T-cell (primary cell): ENCODE data around the gene DHX29. TPM values are rescaled to one million over a fixed set of nuclear protein-coding genes. Genes with fewer than 3 reads are reported as not detected.

ENCODE experiments used
- ATAC-seq, 4 experiments: fragments of 200-7000 bp in 3 of 4; fragments of 150-1000 bp in 1 of 4; cut with Tn5 transposase; replicated peaks in 1 of 4; 1 replicate in 3 of 4; 2 replicates in 1 of 4; pipeline ENCODE4 v1.10.0; 2021; ENCODE audit warnings: moderate library complexity in 3 of 4, mild to moderate bottlenecking in 2 of 4, moderate number of reproducible peaks in 1 of 4
- CTCF ChIA-PET, 2 donors: fragments of 300-600 bp; sonication (Branson Sonifier 250); formaldehyde crosslinking; loops; one replicate each; lab custom pipeline; 2022; ENCODE audit warnings: antibody characterized with exemption in 2 of 2; lab: Charles Lee
- POLR2A ChIA-PET, 2 donors: fragments of 300-600 bp; sonication (Branson Sonifier 250); formaldehyde crosslinking; loops; one replicate each; lab custom pipeline; 2022; ENCODE audit warnings: antibody characterized with exemption in 2 of 2; lab: Charles Lee
- DNase-seq, 35 experiments: peaks; one replicate each; pipeline versions ENCODE4 v3.0.0 to v3.0.0-alpha.2; 2013 to 2023
- H3K27ac ChIP-seq: one replicate; pipeline ENCODE4 v1.5.1; 2013; ENCODE audit warnings: low read length
- H3K27me3 ChIP-seq, 2 experiments: replicated peaks in 1 of 2; 1 replicate in 1 of 2; 2 replicates in 1 of 2; pipeline versions ENCODE4 v1.6.1 to v1.7.0; 2013; ENCODE audit warnings: low read length in 1 of 2, mixed read lengths in 1 of 2; ENCODE audit not compliant: control insufficient read depth in 2 of 2, insufficient read depth in 2 of 2; ENCODE audit errors: extremely low read depth in 1 of 2
- H3K36me3 ChIP-seq, 2 donors: 1 replicate in 1 of 2; 2 replicates in 1 of 2; pipeline versions ENCODE4 v1.6.1 to v1.7.0; 2013; ENCODE audit warnings: low read length in 1 of 2; ENCODE audit not compliant: control insufficient read depth in 2 of 2, insufficient read depth in 1 of 2; ENCODE audit errors: extremely low read depth in 1 of 2
- H3K4me1 ChIP-seq, 2 experiments: 1 replicate in 1 of 2; 2 replicates in 1 of 2; pipeline versions ENCODE4 v1.6.1 to v1.7.0; 2013; ENCODE audit warnings: low read length in 2 of 2, mixed read lengths in 1 of 2; ENCODE audit not compliant: insufficient read depth in 2 of 2, control insufficient read depth in 1 of 2; ENCODE audit errors: extremely low read depth in 1 of 2
- H3K4me3 ChIP-seq, 2 donors: 1 replicate in 1 of 2; 2 replicates in 1 of 2; pipeline versions ENCODE4 v1.5.1 to v1.7.0; 2013; ENCODE audit warnings: mild to moderate bottlenecking in 2 of 2, low read length in 1 of 2, moderate library complexity in 1 of 2; ENCODE audit not compliant: control insufficient read depth in 1 of 2; ENCODE audit errors: extremely low read depth in 1 of 2
- H3K9me3 ChIP-seq: 2 replicates; pipeline ENCODE4 v1.7.0; 2013
- H3K27ac Mint-ChIP-seq, 2 donors: one replicate each; pipeline ENCODE4 v1.8.0; 2020 to 2021; ENCODE audit warnings: mild to moderate bottlenecking in 2 of 2, mixed read lengths in 2 of 2
- H3K27me3 Mint-ChIP-seq, 2 donors: one replicate each; pipeline ENCODE4 v1.8.0; 2021 to 2022; ENCODE audit warnings: mixed read lengths in 2 of 2
- H3K36me3 Mint-ChIP-seq: one replicate; pipeline ENCODE4 v1.8.0; 2021; ENCODE audit warnings: mixed read lengths
- H3K4me1 Mint-ChIP-seq, 3 donors: one replicate each; pipeline ENCODE4 v1.8.0; 2020 to 2022; ENCODE audit warnings: mixed read lengths in 3 of 3, mild to moderate bottlenecking in 1 of 3
- H3K4me3 Mint-ChIP-seq, 3 donors: one replicate each; pipeline ENCODE4 v1.8.0; 2020 to 2022; ENCODE audit warnings: mild to moderate bottlenecking in 3 of 3, mixed read lengths in 3 of 3, moderate library complexity in 3 of 3
- H3K9me3 Mint-ChIP-seq, 3 donors: one replicate each; pipeline ENCODE4 v1.8.0; 2020 to 2022; ENCODE audit warnings: mixed read lengths in 3 of 3
- WGBS: methylation state at CpG from one replicate; pipeline ENCODE4 v1.1.5; 2013; ENCODE audit warnings: missing lambda C conversion rate; ENCODE audit not compliant: insufficient coverage; 5-methylcytosine and 5-hydroxymethylcytosine counted together
- total RNA-seq, 35 experiments: library from RNA in 6 of 35; stranded (reverse) in 6 of 35; fragments of 120-200 nt in 1 of 35; gene quantifications; one replicate each; pipeline versions ENCODE4 v1.2.1 to v1.2.4 and lab custom pipeline; 2013 to 2026

The DHX29 gene
- total RNA-seq, 5 donors from 2014 or later (not counting 1 experiment from before 2014, with no cell fraction given), result 12.4 to 19.2 (median 15.4) TPM

DNA sequence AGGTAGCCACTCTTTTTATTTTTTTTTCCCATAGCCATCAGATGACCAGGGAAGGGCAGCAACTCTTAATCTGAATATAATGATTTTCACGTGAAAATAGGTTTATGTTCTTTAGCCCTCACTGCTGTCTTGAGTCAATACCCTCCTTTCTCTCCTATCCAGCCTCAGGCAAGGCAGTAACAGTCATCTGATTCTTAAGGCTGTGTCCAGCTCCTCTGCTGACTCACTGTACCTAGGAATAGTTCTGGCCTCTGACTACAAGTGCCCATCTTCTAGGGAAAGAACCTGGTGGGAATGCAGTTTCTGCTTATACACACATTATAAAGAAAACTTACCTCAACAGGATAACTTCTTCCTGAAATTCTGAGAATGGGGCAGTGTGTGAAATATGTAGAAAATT, 30.7 kb downstream of the DHX29 start:
- no CpG with 5 or more reads among the region's 1 CpG for WGBS
- POLR2A ChIA-PET, result no interaction called here
- no peak overlapping the region for H3K27ac Mint-ChIP-seq
- ATAC-seq (no peak), DNase-seq (no peak)
- no peaks in the 10 kb centered on the region for H3K27me3 Mint-ChIP-seq
- Histone ChIP-seq H3K36me3 (peaks cover 0 to 77% of the 10 kb centered on the region in 2 donors), H3K4me1 (no peaks in the 10 kb centered on the region), H3K4me3 (no peak overlapping the region), H3K27me3 (no peaks in the 10 kb centered on the region), H3K27ac (no peak overlapping the region), H3K9me3 (no peaks in the 10 kb centered on the region)
- H3K4me3 Mint-ChIP-seq, result no peak overlapping the region
- CTCF ChIA-PET, result no interaction called here
- no peaks in the 10 kb centered on the region for H3K9me3 Mint-ChIP-seq
- no peaks in the 10 kb centered on the region for H3K4me1 Mint-ChIP-seq
- peaks cover 56% of the 10 kb centered on the region for H3K36me3 Mint-ChIP-seq

DNA sequence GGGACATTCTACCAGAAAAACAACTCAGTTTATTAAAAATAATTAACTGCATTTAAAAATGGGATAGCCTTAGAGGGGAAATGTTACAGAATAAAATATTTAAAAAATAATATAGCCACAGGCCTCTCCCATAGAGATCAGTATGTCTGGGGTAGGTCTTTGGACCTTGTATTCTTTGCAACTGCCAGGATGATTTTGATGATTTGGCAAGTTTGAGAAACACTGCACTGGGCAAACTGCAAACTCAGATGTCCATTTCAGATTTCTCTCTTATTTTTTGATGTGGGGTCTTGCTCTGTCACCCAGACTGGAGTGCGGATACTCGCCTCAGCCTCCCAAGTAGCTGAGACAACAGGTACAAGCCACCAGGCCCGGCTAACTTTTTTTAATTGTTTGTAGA, 49.2 kb downstream of the DHX29 start:
- Mint-ChIP-seq H3K4me3 (no peak overlapping the region), H3K27me3 (no peaks in the 10 kb centered on the region), H3K36me3 (peaks cover 51% of the 10 kb centered on the region), H3K4me1 (no peaks in the 10 kb centered on the region), H3K27ac (no peak overlapping the region), H3K9me3 (no peaks in the 10 kb centered on the region)
- CTCF ChIA-PET, result no interaction called here
- DNase-seq, result no peak
- Histone ChIP-seq H3K9me3 (no peaks in the 10 kb centered on the region), H3K27me3 (no peaks in the 10 kb centered on the region), H3K27ac (no peak overlapping the region), H3K4me1 (no peaks in the 10 kb centered on the region), H3K36me3 (peaks cover 0 to 51% of the 10 kb centered on the region in 2 donors), H3K4me3 (no peak overlapping the region)
- POLR2A ChIA-PET, result interaction anchor here in 1 of 2 donors (0.5 kb wide), 1 partner anchor 61 kb away, joined by 3 read pairs; no protein-coding TSS in a partner anchor
- WGBS, result no CpG with 5 or more reads among the region's 3 CpGs
- ATAC-seq, result no peak

DNA sequence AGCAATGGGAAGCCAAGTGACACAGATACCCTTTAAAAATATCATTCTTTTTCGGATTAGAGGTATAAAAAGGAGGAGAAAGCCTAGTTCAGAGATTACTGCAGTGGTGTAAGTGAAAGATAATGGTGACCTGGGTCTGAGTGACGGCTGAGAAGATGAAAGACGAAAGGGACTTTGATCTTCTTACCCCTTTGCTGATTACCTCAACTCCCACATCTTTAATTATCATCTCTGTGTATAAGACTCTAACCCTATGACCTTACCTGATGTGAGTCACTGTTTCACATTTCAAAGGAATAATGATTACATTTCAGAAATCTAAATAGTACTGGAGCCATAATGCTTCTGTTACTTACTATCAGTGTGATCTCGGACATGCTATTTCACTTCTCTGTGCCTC, 52.7 kb downstream of the DHX29 start:
- ChIA-PET CTCF (no interaction called here), POLR2A (interaction anchor here in 1 of 2 donors (0.6 kb wide), 1 partner anchor 116 kb away, joined by 3 read pairs; no protein-coding TSS in a partner anchor)
- no peaks in the 10 kb centered on the region for H3K27me3 Mint-ChIP-seq
- H3K4me3 Mint-ChIP-seq, result no peak overlapping the region
- ATAC-seq, result no peak
- no CpG with 5 or more reads among the region's 4 CpGs for WGBS
- no peak overlapping the region for H3K27ac Mint-ChIP-seq
- peaks cover 29% of the 10 kb centered on the region for H3K36me3 Mint-ChIP-seq
- H3K27me3 ChIP-seq, result no peaks in the 10 kb centered on the region
- H3K36me3 ChIP-seq, result peaks cover 0 to 32% of the 10 kb centered on the region in 2 donors
- no peak overlapping the region for H3K4me3 ChIP-seq
- no peaks in the 10 kb centered on the region for H3K4me1 ChIP-seq
- no peak overlapping the region for H3K27ac ChIP-seq
- no peaks in the 10 kb centered on the region for H3K9me3 Mint-ChIP-seq
- no peaks in the 10 kb centered on the region for H3K9me3 ChIP-seq
- DNase-seq, result no peak
- H3K4me1 Mint-ChIP-seq, result no peaks in the 10 kb centered on the region

DNA sequence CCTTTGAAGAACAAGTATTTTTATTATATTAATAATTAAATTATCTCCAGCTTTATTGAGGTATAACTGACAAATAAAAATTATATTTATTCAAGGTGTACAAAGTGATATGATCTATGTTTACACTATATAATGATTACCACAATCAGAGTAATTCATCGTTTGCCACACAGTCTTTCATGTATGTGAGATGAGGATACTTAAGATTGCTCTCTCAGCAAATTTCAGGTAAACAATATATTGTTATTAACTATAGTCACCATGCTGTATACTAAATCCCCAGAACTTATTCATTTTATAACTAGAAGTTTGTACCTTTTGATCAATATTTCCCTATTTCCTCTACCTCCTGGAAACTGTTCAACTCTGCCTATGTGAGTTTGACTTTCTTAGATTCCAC, 57.4 kb downstream of the DHX29 start:
- POLR2A ChIA-PET, result no interaction called here
- CTCF ChIA-PET, result no interaction called here
- WGBS, result no CpG with 5 or more reads among the region's 1 CpG

DNA sequence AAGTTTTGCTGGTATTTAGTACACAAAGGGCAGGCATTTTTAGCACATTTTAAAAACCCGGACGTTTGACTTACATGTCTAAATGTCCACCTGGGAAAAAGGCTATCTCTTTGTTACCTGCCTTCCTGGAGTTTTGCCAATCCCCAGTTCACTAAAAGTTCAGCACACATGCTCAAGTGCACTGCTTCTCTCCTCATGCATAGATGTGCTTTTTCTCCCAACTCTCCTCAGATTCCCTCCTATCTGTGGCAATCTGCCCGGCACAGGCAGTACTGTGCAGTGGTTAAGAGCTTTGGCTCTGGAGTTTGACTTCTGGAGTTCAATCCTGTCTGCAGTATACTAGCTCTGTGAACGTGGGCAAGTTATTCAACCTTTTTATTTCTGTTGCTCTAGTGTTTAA, 65.7 kb downstream of the DHX29 start:
- POLR2A ChIA-PET, result interaction anchor here in 1 of 2 donors (0.7 kb wide), 1 partner anchor 1708 kb away, joined by 3 read pairs; no protein-coding TSS in a partner anchor
- Histone ChIP-seq H3K4me1 (no peaks in the 10 kb centered on the region), H3K9me3 (no peaks in the 10 kb centered on the region), H3K27me3 (peaks cover 3 to 19% of the 10 kb centered on the region in 2 experiments), H3K36me3 (no peaks in the 10 kb centered on the region), H3K4me3 (no peak overlapping the region), H3K27ac (no peak overlapping the region)
- 93% methylated on average over 2 of the region's 4 CpGs for WGBS
- ATAC-seq (no peak), DNase-seq (no peak)
- H3K27ac Mint-ChIP-seq, result no peak overlapping the region
- no peaks in the 10 kb centered on the region for H3K4me1 Mint-ChIP-seq
- CTCF ChIA-PET, result interaction anchor here in 1 of 2 donors (0.6 to 0.8 kb wide), 2 partner anchors 223 to 996 kb away, joined by 3 to 4 read pairs; no protein-coding TSS in a partner anchor
- H3K9me3 Mint-ChIP-seq, result no peaks in the 10 kb centered on the region
- peaks cover 14 to 18% of the 10 kb centered on the region in 2 donors for H3K27me3 Mint-ChIP-seq
- H3K4me3 Mint-ChIP-seq, result no peak overlapping the region
- H3K36me3 Mint-ChIP-seq, result no peaks in the 10 kb centered on the region

More for the DNA sequence above, 57.4 kb downstream of the DHX29 start:
- H3K27ac ChIP-seq, result no peak overlapping the region
- DNase-seq (no peak), ATAC-seq (no peak)
- peaks cover 0 to 3% of the 10 kb centered on the region in 2 experiments for H3K27me3 ChIP-seq
- peaks cover 0 to under 1% of the 10 kb centered on the region in 2 donors for H3K36me3 ChIP-seq
- H3K9me3 Mint-ChIP-seq, result peaks cover 0 to 16% (median 6%) of the 10 kb centered on the region in 3 donors
- H3K9me3 ChIP-seq, result peaks cover 3% of the 10 kb centered on the region
- H3K4me1 Mint-ChIP-seq, result no peaks in the 10 kb centered on the region
- H3K36me3 Mint-ChIP-seq, result peaks cover 12% of the 10 kb centered on the region
- no peaks in the 10 kb centered on the region for H3K4me1 ChIP-seq
- no peak overlapping the region for H3K4me3 Mint-ChIP-seq
- H3K4me3 ChIP-seq, result no peak overlapping the region
- no peak overlapping the region for H3K27ac Mint-ChIP-seq
- peaks cover 0 to 2% of the 10 kb centered on the region in 2 donors for H3K27me3 Mint-ChIP-seq

DNA sequence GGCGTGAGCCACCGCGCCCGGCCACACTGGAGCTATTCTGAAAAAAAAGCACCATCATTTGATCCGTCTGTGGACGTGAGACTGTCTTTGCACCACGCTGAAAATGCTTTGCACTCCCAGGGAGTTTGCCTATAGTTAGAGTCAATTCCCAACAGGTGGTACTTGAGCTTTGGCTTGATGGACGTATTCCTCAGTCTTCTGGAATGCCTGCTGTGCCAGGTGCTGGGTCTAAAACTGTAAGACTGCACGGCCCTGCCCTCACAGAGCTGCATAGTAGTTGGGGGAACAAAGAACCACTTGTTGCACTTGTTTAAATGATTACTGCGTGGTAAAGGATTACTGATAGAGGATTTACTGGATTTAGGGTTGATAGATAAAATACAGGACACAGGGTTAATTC, 70.7 kb downstream of the DHX29 start:
- Histone ChIP-seq H3K27me3 (peaks cover 10 to 55% of the 10 kb centered on the region in 2 experiments), H3K36me3 (no peaks in the 10 kb centered on the region), H3K4me3 (no peak overlapping the region), H3K27ac (no peak overlapping the region), H3K9me3 (no peaks in the 10 kb centered on the region), H3K4me1 (peaks cover 12 to 28% of the 10 kb centered on the region in 2 experiments)
- ChIA-PET POLR2A (no interaction called here), CTCF (interaction anchor here in 1 of 2 donors (1.2 kb wide), 1 partner anchor 65 kb away, joined by 3 read pairs; no protein-coding TSS in a partner anchor)
- no peaks in the 10 kb centered on the region for H3K9me3 Mint-ChIP-seq
- no peak overlapping the region for H3K4me3 Mint-ChIP-seq
- 88% methylated on average over 9 of the region's 10 CpGs for WGBS
- H3K27me3 Mint-ChIP-seq, result peaks cover 32 to 49% of the 10 kb centered on the region in 2 donors
- H3K4me1 Mint-ChIP-seq, result peaks cover 10 to 16% (median 15%) of the 10 kb centered on the region in 3 donors
- H3K36me3 Mint-ChIP-seq, result no peaks in the 10 kb centered on the region
- ATAC-seq (no peak), DNase-seq (no peak)
- no peak overlapping the region for H3K27ac Mint-ChIP-seq
